Measurements from ENCODE around the gene MAPK1.
A peak's percentile ranks its signal among the peaks of the same experiment; 100 is the strongest.
"Not testable (repeated sequence)": the region's sequence is repeated elsewhere in the genome, so short reads cannot be mapped to it uniquely, and the experiment has no call there.

Gene MAPK1

GRCh38 chr22:21819183-21819770, 48.2 kb downstream of the MAPK1 start:
- H3K4me3 ChIP-seq (ENCODE audit: control insufficient read depth, low read depth, low read length): no peak overlapping the region
- TF ChIP-seq CTCF (conservative IDR thresholded peaks at IDR 0.05; ENCODE audit: control insufficient read depth, insufficient read depth, low read depth, low read length): no peak
- no peak for DNase-seq (ENCODE audit: low read depth)

- TF ChIP-seq CTCF (conservative IDR thresholded peaks at IDR 0.05; ENCODE audit: control insufficient read depth, insufficient read depth, low read depth, low read length): no peak
- H3K4me3 ChIP-seq (ENCODE audit: control insufficient read depth, low read depth, low read length): no peak overlapping the region
- no peak for DNase-seq (ENCODE audit: low read depth)
Observed at GRCh38 chr22:21818487-21819182, 48.8 kb downstream of the MAPK1 start.

GRCh38 chr22:21817497-21817853, 50.0 kb downstream of the MAPK1 start:
- H3K4me3 ChIP-seq (ENCODE audit: control insufficient read depth, low read depth, low read length); DNase-seq (ENCODE audit: low read depth): not testable (repeated sequence)

GRCh38 chr22:21816787-21817496, 50.5 kb downstream of the MAPK1 start:
- no peak overlapping the region for H3K4me3 ChIP-seq (ENCODE audit: control insufficient read depth, low read depth, low read length)
- peak; percentile 94 for DNase-seq (ENCODE audit: low read depth)
- TF ChIP-seq CTCF (conservative IDR thresholded peaks at IDR 0.05; ENCODE audit: control insufficient read depth, insufficient read depth, low read depth, low read length): no peak

GRCh38 chr22:21816472-21816786, 51.0 kb downstream of the MAPK1 start:
- H3K4me3 ChIP-seq (ENCODE audit: control insufficient read depth, low read depth, low read length): no peak overlapping the region
- no peak for TF ChIP-seq CTCF (conservative IDR thresholded peaks at IDR 0.05; ENCODE audit: control insufficient read depth, insufficient read depth, low read depth, low read length)
- DNase-seq (ENCODE audit: low read depth): no peak

- no peak for DNase-seq (ENCODE audit: low read depth)
- no peak overlapping the region for H3K4me3 ChIP-seq (ENCODE audit: control insufficient read depth, low read depth, low read length)
- TF ChIP-seq CTCF (conservative IDR thresholded peaks at IDR 0.05; ENCODE audit: control insufficient read depth, insufficient read depth, low read depth, low read length): no peak
Observed at GRCh38 chr22:21815958-21816357, 51.5 kb downstream of the MAPK1 start.

- no peak overlapping the region for H3K4me3 ChIP-seq (ENCODE audit: control insufficient read depth, low read depth, low read length)
Observed at GRCh38 chr22:21815357-21815756, 52.1 kb downstream of the MAPK1 start.

More at GRCh38 chr22:21815357-21815756, 52.1 kb downstream of the MAPK1 start:
- DNase-seq (ENCODE audit: low read depth): no peak
- TF ChIP-seq CTCF (conservative IDR thresholded peaks at IDR 0.05; ENCODE audit: control insufficient read depth, insufficient read depth, low read depth, low read length): no peak
